ENCODE data around the gene PJA1. TPM values are rescaled to one million over a fixed set of nuclear protein-coding genes. Genes with fewer than 3 reads are reported as not detected.

The PJA1 gene
- total RNA-seq, 2 experiments from 2014 or later: 36.5 to 37.6 TPM

DNA sequence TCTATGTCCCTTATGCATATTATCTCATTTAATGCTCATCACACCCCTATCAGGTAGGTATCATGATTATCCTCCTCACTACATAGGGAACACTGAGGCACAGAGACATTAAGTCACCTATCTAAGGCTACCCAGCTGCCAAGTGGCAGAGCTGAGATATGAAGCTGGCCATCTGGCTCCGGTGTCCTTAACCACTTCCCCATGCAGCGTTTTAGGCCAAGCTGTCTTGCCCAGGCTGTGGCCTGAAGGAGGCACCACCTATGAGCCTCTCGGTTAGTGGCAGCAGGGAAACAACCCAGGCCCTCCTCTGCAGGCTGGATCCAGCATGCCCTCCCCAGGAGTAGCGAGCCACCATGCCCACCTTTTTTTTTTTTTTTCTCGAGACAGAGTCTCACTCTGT is 16.3 kb downstream of the PJA1 start:
- no peaks in the 10 kb centered on the region for H3K4me1 Mint-ChIP-seq (ENCODE audit: low read depth)
- TF ChIP-seq, protein P1, sequence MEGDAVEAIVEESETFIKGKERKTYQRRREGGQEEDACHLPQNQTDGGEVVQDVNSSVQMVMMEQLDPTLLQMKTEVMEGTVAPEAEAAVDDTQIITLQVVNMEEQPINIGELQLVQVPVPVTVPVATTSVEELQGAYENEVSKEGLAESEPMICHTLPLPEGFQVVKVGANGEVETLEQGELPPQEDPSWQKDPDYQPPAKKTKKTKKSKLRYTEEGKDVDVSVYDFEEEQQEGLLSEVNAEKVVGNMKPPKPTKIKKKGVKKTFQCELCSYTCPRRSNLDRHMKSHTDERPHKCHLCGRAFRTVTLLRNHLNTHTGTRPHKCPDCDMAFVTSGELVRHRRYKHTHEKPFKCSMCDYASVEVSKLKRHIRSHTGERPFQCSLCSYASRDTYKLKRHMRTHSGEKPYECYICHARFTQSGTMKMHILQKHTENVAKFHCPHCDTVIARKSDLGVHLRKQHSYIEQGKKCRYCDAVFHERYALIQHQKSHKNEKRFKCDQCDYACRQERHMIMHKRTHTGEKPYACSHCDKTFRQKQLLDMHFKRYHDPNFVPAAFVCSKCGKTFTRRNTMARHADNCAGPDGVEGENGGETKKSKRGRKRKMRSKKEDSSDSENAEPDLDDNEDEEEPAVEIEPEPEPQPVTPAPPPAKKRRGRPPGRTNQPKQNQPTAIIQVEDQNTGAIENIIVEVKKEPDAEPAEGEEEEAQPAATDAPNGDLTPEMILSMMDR (IDR thresholded peaks at IDR 0.05): no peak
- ATAC-seq (ENCODE audit: poor library complexity) (no peak), DNase-seq (no peak)
- CTCF ChIA-PET: no interaction called here
- Histone ChIP-seq H3K9me3 (ENCODE audit: control insufficient read depth in 1 of 2, insufficient read depth in 1 of 2, low read length in 2 of 2) (no peaks in the 10 kb centered on the region), H3K4me3 (ENCODE audit: low read length) (no peak overlapping the region), H3K27me3 (ENCODE audit: control insufficient read depth in 1 of 2, insufficient read depth in 2 of 2, low read length in 2 of 2) (no peaks in the 10 kb centered on the region), H3K27ac (ENCODE audit: low read depth in 1 of 2, low read length in 2 of 2) (no peak overlapping the region), H3K36me3 (ENCODE audit: insufficient read depth, low read length) (no peaks in the 10 kb centered on the region), H3K4me1 (ENCODE audit: insufficient read depth, low read length) (no peaks in the 10 kb centered on the region)
- no peak overlapping the region for H3K27ac Mint-ChIP-seq
- H3K4me3 Mint-ChIP-seq: no peak overlapping the region
- H3K27me3 Mint-ChIP-seq: peaks cover 5% of the 10 kb centered on the region
- H3K36me3 Mint-ChIP-seq (ENCODE audit: low read depth): no peaks in the 10 kb centered on the region
- POLR2A ChIA-PET: no interaction called here
- no peaks in the 10 kb centered on the region for H3K9me3 Mint-ChIP-seq
- intact Hi-C loops (cut with DNase I, micrococcal nuclease): no loop called here

DNA sequence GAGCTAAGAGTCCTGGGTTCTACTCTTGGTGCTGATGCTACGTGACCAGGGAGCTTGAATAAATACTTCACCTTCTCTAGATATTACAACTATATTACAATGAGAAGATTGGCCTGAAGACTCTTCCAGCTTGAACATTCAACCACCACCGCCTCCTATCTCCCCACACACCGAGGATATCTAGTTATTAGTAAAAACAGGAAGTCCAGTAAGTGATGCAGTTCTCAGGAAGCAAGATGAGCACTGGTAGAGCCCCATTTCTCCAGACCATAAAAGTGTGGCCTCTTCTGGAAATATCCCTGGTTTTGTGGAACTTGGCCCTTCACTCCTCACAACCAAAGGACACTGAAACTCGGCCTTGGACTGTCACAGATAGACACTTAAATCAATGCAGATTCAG is 18.5 kb downstream of the PJA1 start:
- no peak overlapping the region for H3K27ac ChIP-seq (ENCODE audit: low read depth in 1 of 2, low read length in 2 of 2)
- Mint-ChIP-seq H3K4me3 (no peak overlapping the region), H3K9me3 (no peaks in the 10 kb centered on the region), H3K27ac (no peak overlapping the region), H3K4me1 (ENCODE audit: low read depth) (no peaks in the 10 kb centered on the region), H3K36me3 (ENCODE audit: low read depth) (no peaks in the 10 kb centered on the region), H3K27me3 (peaks cover 5% of the 10 kb centered on the region)
- intact Hi-C loops (cut with DNase I, micrococcal nuclease): no loop called here
- H3K27me3 ChIP-seq (ENCODE audit: control insufficient read depth in 1 of 2, insufficient read depth in 2 of 2, low read length in 2 of 2): no peaks in the 10 kb centered on the region
- no peaks in the 10 kb centered on the region for H3K9me3 ChIP-seq (ENCODE audit: control insufficient read depth in 1 of 2, insufficient read depth in 1 of 2, low read length in 2 of 2)
- no peaks in the 10 kb centered on the region for H3K36me3 ChIP-seq (ENCODE audit: insufficient read depth, low read length)
- POLR2A ChIA-PET: no interaction called here
- no peak for ATAC-seq (ENCODE audit: poor library complexity)
- TF ChIP-seq, protein P1 (IDR thresholded peaks at IDR 0.05): no peak
- no peak overlapping the region for H3K4me3 ChIP-seq (ENCODE audit: low read length)
- CTCF ChIA-PET: no interaction called here
- H3K4me1 ChIP-seq (ENCODE audit: insufficient read depth, low read length): no peaks in the 10 kb centered on the region
- no peak for DNase-seq

DNA sequence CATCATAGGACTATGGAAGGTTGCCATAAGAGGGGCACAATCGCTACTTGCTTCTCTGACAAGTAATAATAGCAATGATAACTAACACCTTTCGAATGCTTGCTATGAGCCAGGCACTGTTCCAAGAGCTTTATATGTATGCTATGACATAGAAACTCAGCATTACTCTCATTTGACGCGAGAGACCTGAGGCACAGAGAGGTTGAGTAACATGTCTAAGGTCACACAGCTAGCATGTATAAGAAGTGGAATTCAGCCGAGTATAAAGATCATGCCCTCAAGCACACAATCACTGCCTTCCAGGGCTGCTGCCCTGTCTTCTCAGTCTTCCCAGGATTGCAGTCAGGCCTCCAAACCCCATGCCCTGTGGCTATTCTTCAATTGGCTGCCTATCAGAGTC is 19.5 kb downstream of the PJA1 start:
- Histone ChIP-seq H3K9me3 (ENCODE audit: control insufficient read depth in 1 of 2, insufficient read depth in 1 of 2, low read length in 2 of 2) (no peaks in the 10 kb centered on the region), H3K36me3 (ENCODE audit: insufficient read depth, low read length) (no peaks in the 10 kb centered on the region), H3K4me3 (ENCODE audit: low read length) (no peak overlapping the region), H3K4me1 (ENCODE audit: insufficient read depth, low read length) (no peaks in the 10 kb centered on the region), H3K27ac (ENCODE audit: low read depth in 1 of 2, low read length in 2 of 2) (no peak overlapping the region), H3K27me3 (ENCODE audit: control insufficient read depth in 1 of 2, insufficient read depth in 2 of 2, low read length in 2 of 2) (no peaks in the 10 kb centered on the region)
- TF ChIP-seq, protein P1 (IDR thresholded peaks at IDR 0.05): no peak
- intact Hi-C loops (cut with DNase I, micrococcal nuclease): no loop called here
- ATAC-seq (ENCODE audit: poor library complexity) (no peak), DNase-seq (no peak)
- H3K4me3 Mint-ChIP-seq: no peak overlapping the region
- H3K36me3 Mint-ChIP-seq (ENCODE audit: low read depth): no peaks in the 10 kb centered on the region
- ChIA-PET POLR2A (no interaction called here), CTCF (no interaction called here)
- peaks cover 5% of the 10 kb centered on the region for H3K27me3 Mint-ChIP-seq
- no peaks in the 10 kb centered on the region for H3K4me1 Mint-ChIP-seq (ENCODE audit: low read depth)
- no peak overlapping the region for H3K27ac Mint-ChIP-seq
- H3K9me3 Mint-ChIP-seq: no peaks in the 10 kb centered on the region
